Fibroblast of lung (primary cell): Measurements from ENCODE around the gene NAP1L1. TPM values are rescaled to one million over a fixed set of nuclear protein-coding genes. Genes with fewer than 3 reads are reported as not detected.

Source experiments
- DNase-seq, 2 donors: peaks; one replicate each; pipeline versions ENCODE4 v3.0.0 to v3.0.0-alpha.2; 2010; ENCODE audit warnings: low read depth in 2 of 2
- H2AFZ ChIP-seq: 2 replicates; pipeline ENCODE4 v1.5.1; 2012; ENCODE audit warnings: low read length, control low read depth, inconsistent platforms
- H3K27ac ChIP-seq: 2 replicates; pipeline ENCODE4 v1.5.1; 2011; ENCODE audit warnings: low read length, control low read depth; ENCODE audit not compliant: insufficient read depth
- H3K27me3 ChIP-seq: 2 replicates; pipeline ENCODE4 v1.5.1; 2011; ENCODE audit warnings: mild to moderate bottlenecking, low read length; ENCODE audit not compliant: control insufficient read depth, insufficient read depth
- H3K36me3 ChIP-seq: 2 replicates; pipeline ENCODE4 v1.5.1; 2011; ENCODE audit warnings: low read length; ENCODE audit not compliant: control insufficient read depth, insufficient read depth
- H3K4me1 ChIP-seq: 2 replicates; pipeline ENCODE4 v1.5.1; 2011; ENCODE audit warnings: low read length; ENCODE audit not compliant: control insufficient read depth, insufficient read depth; ENCODE audit errors: extremely low read depth
- H3K4me2 ChIP-seq: 2 replicates; pipeline ENCODE4 v1.5.1; 2011; ENCODE audit warnings: low read length, control low read depth; ENCODE audit not compliant: insufficient read depth; ENCODE audit errors: extremely low read depth
- H3K4me3 ChIP-seq, 4 experiments: fragments of 200-600 bp in 1 of 4; sonication (generic) in 1 of 4; replicated peaks in 1 of 4; 2 replicates each; pipeline ENCODE4 v1.5.1; 2011 to 2016; ENCODE audit warnings: low read length in 4 of 4, low read depth in 3 of 4, mild to moderate bottlenecking in 3 of 4, control low read depth in 2 of 4, inconsistent platforms in 1 of 4, mixed read lengths in 1 of 4; ENCODE audit not compliant: insufficient read depth in 1 of 4; ENCODE audit errors: control extremely low read depth in 1 of 4
- H3K79me2 ChIP-seq: 2 replicates; pipeline ENCODE4 v1.5.1; 2012; ENCODE audit warnings: mild to moderate bottlenecking, low read length, inconsistent platforms; ENCODE audit not compliant: control insufficient read depth, insufficient read depth
- H3K9ac ChIP-seq: 2 replicates; pipeline ENCODE4 v1.5.1; 2011; ENCODE audit warnings: mild to moderate bottlenecking, low read length, control low read depth; ENCODE audit not compliant: insufficient read depth
- H3K9me3 ChIP-seq: 2 replicates; pipeline ENCODE4 v1.5.1; 2012; ENCODE audit warnings: low read depth, low read length; ENCODE audit not compliant: control insufficient read depth, insufficient read depth
- H4K20me1 ChIP-seq: 2 replicates; pipeline ENCODE4 v1.5.1; 2011; ENCODE audit warnings: low read length; ENCODE audit not compliant: control insufficient read depth, insufficient read depth; ENCODE audit errors: extremely low read depth
- CTCF ChIP-seq, 2 donors: IDR thresholded peaks in 1 of 2; conservative IDR thresholded peaks in 1 of 2; 1 replicate in 1 of 2; 2 replicates in 1 of 2; pipeline ENCODE4 v1.5.1; 2011 to 2012; ENCODE audit warnings: low read length in 2 of 2, control low read depth in 1 of 2, inconsistent platforms in 1 of 2, low read depth in 1 of 2, mild to moderate bottlenecking in 1 of 2
- EZH2 ChIP-seq: IDR thresholded peaks from 2 replicates; pipeline ENCODE4 v1.5.1; 2012; ENCODE audit warnings: low read length, control low read depth, mild to moderate bottlenecking; ENCODE audit errors: missing control alignments
- polyA plus RNA-seq, 2 donors: library from polyadenylated mRNA; depleted of rRNA in 1 of 2; stranded (reverse) in 1 of 2; unstranded in 1 of 2; fragments of >200 nt; gene quantifications; 2 replicates each; pipeline ENCODE4 v1.2.1, GENCODE V29; 2011 to 2012; ENCODE audit warnings: missing spikeins in 1 of 2
- total RNA-seq: library from RNA; depleted of rRNA; stranded (reverse); fragments of >200 nt; gene quantifications from 2 replicates; pipeline ENCODE4 v1.2.1, GENCODE V29; 2014

NAP1L1 gene
- total and polyA plus RNA-seq, 2 donors (not counting 1 experiment from before 2014, with no cell fraction given) = 275 to 695 TPM

GRCh38 chr12:76047060-76047459, 37.4 kb downstream of the NAP1L1 start:
- Histone ChIP-seq H3K36me3 (peaks cover 18% of the 10 kb centered on the region), H3K4me2 (no peak overlapping the region), H4K20me1 (no peaks in the 10 kb centered on the region), H3K4me1 (no peaks in the 10 kb centered on the region), H3K79me2 (no peaks in the 10 kb centered on the region), H3K9ac (no peak overlapping the region), H2AFZ (no peak overlapping the region), H3K4me3 (no peak overlapping the region), H3K27me3 (no peaks in the 10 kb centered on the region), H3K9me3 (no peaks in the 10 kb centered on the region), H3K27ac (no peak overlapping the region)
- TF ChIP-seq CTCF (conservative IDR thresholded peaks at IDR 0.05 in 1 of 2, IDR thresholded peaks at IDR 0.05 in 1 of 2; ENCODE audit: low read depth in 1 of 2, low read length in 2 of 2) (no peak), EZH2 (no peak)
- DNase-seq = no peak

GRCh38 chr12:76043377-76043776, 41.1 kb downstream of the NAP1L1 start:
- DNase-seq = no peak
- Histone ChIP-seq H3K9ac (no peak overlapping the region), H3K27me3 (no peaks in the 10 kb centered on the region), H3K27ac (no peak overlapping the region), H4K20me1 (no peaks in the 10 kb centered on the region), H3K4me2 (no peak overlapping the region), H3K9me3 (no peaks in the 10 kb centered on the region), H3K4me3 (no peak overlapping the region), H3K4me1 (peaks cover 2% of the 10 kb centered on the region), H3K79me2 (no peaks in the 10 kb centered on the region), H2AFZ (no peak overlapping the region), H3K36me3 (peaks cover 9% of the 10 kb centered on the region)
- TF ChIP-seq CTCF (conservative IDR thresholded peaks at IDR 0.05 in 1 of 2, IDR thresholded peaks at IDR 0.05 in 1 of 2; ENCODE audit: low read depth in 1 of 2, low read length in 2 of 2) (no peak), EZH2 (no peak)

- Histone ChIP-seq H3K27me3 (no peaks in the 10 kb centered on the region), H4K20me1 (no peaks in the 10 kb centered on the region), H3K4me1 (peaks cover 6% of the 10 kb centered on the region), H2AFZ (no peak overlapping the region), H3K4me2 (no peak overlapping the region), H3K9ac (no peak overlapping the region), H3K79me2 (no peaks in the 10 kb centered on the region), H3K4me3 (no peak overlapping the region), H3K36me3 (peaks cover 9% of the 10 kb centered on the region), H3K9me3 (no peaks in the 10 kb centered on the region), H3K27ac (no peak overlapping the region)
- TF ChIP-seq EZH2 (no peak), CTCF (conservative IDR thresholded peaks at IDR 0.05 in 1 of 2, IDR thresholded peaks at IDR 0.05 in 1 of 2; ENCODE audit: low read depth in 1 of 2, low read length in 2 of 2) (no peak)
- DNase-seq = peak in 1 of 2 donors; percentile 44
Measured at GRCh38 chr12:76042147-76042546, 42.3 kb downstream of the NAP1L1 start.
